Fibroblast of skin of scalp (primary cell): ENCODE data around the gene OLFM4.

Experiments
- DNase-seq: peaks from one replicate; pipeline ENCODE4 v3.0.0-alpha.2; 2013

Gene OLFM4

GRCh38 chr13:53014495-53015443, 13.8 kb upstream of the OLFM4 start:
- DNase-seq: no peak

GRCh38 chr13:53015971-53016370, 12.6 kb upstream of the OLFM4 start:
- DNase-seq: no peak

- no peak for DNase-seq
Observed at GRCh38 chr13:53017433-53017970, 11.1 kb upstream of the OLFM4 start.

- DNase-seq: no peak
Observed at GRCh38 chr13:53018690-53019647, 9.6 kb upstream of the OLFM4 start.

- no peak for DNase-seq
Observed at GRCh38 chr13:53020764-53021335, 7.8 kb upstream of the OLFM4 start.

GRCh38 chr13:53023246-53023645, 5.4 kb upstream of the OLFM4 start:
- no peak for DNase-seq

- DNase-seq: no peak
Observed at GRCh38 chr13:53028063-53028462, 550 bp upstream of the OLFM4 start.

GRCh38 chr13:53032849-53033248, 4.2 kb downstream of the OLFM4 start:
- DNase-seq: no peak

GRCh38 chr13:53038993-53039392, 10.4 kb downstream of the OLFM4 start:
- DNase-seq: no peak

GRCh38 chr13:53041968-53042516, 13.4 kb downstream of the OLFM4 start:
- no peak for DNase-seq

GRCh38 chr13:53042877-53043276, 14.3 kb downstream of the OLFM4 start:
- peak; percentile 2 for DNase-seq

GRCh38 chr13:53043398-53043797, 14.8 kb downstream of the OLFM4 start:
- no peak for DNase-seq

- DNase-seq: no peak
Observed at GRCh38 chr13:53045189-53045588, 16.6 kb downstream of the OLFM4 start.

- no peak for DNase-seq
Observed at GRCh38 chr13:53048880-53049279, 20.3 kb downstream of the OLFM4 start.

- no peak for DNase-seq
Observed at GRCh38 chr13:53050151-53050550, 21.5 kb downstream of the OLFM4 start.

GRCh38 chr13:53052675-53053074, 24.1 kb downstream of the OLFM4 start:
- no peak for DNase-seq

GRCh38 chr13:53054569-53054968, 26.0 kb downstream of the OLFM4 start:
- no peak for DNase-seq

- no peak for DNase-seq
Observed at GRCh38 chr13:53058065-53058679, 29.6 kb downstream of the OLFM4 start.

- no peak for DNase-seq
Observed at GRCh38 chr13:53060840-53061490, 32.4 kb downstream of the OLFM4 start.

GRCh38 chr13:53064731-53065130, 36.1 kb downstream of the OLFM4 start:
- DNase-seq: no peak

GRCh38 chr13:53066411-53066810, 37.8 kb downstream of the OLFM4 start:
- DNase-seq: no peak
